ENCODE data around the gene PALS1.
"Not testable (repeated sequence)": the region's sequence is repeated elsewhere in the genome, so short reads cannot be mapped to it uniquely, and the experiment has no call there.

The PALS1 gene

DNA sequence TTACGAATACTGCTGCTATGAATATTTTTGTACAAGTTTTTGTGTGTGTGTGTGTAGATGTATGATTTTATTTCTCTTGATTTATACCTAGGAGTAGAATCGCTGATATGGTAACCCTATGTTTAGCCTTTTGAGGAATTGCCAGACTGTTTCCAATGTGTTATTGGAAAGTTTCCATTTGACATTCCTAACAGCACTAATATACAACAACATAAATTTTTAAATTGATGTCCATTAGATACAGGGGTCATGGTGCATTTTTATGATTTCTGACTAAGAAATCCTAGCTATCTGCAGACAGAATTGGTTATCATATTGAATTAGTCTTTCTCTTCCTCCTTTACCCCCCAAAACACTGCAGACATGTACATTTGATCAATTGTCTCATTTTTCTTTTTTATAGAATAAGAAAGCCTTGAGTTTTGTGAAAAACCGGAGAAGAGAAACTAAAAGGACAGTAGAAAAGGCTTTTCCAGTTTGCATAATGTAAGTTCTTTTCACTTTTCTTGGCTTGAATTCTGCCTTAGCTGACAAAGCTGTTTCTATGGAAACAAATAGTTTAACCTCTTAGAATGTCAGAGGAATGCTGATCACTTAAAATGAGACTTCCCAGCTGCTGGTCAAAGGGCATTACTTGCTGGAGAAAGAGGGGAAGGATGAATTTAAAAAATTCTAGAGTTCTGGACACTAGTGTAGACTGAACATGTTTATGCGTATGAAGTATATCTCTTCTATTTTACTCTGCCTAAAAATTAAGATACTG is 28.2 kb downstream of the PALS1 start:
- no peaks in the 10 kb centered on the region for H3F3A ChIP-seq (ENCODE audit: insufficient read depth)
- H3K27me3 ChIP-seq (ENCODE audit: low read length) = no peaks in the 10 kb centered on the region
- H3K27ac ChIP-seq (ENCODE audit: low read depth, low read length) = no peak overlapping the region
- no peaks in the 10 kb centered on the region for H3K9me3 ChIP-seq (ENCODE audit: insufficient read depth, low read length)
- TF ChIP-seq EZH2phosphoT487 (conservative IDR thresholded peaks at IDR 0.05; ENCODE audit: low read length) = no peak
- TF ChIP-seq, protein P1, sequence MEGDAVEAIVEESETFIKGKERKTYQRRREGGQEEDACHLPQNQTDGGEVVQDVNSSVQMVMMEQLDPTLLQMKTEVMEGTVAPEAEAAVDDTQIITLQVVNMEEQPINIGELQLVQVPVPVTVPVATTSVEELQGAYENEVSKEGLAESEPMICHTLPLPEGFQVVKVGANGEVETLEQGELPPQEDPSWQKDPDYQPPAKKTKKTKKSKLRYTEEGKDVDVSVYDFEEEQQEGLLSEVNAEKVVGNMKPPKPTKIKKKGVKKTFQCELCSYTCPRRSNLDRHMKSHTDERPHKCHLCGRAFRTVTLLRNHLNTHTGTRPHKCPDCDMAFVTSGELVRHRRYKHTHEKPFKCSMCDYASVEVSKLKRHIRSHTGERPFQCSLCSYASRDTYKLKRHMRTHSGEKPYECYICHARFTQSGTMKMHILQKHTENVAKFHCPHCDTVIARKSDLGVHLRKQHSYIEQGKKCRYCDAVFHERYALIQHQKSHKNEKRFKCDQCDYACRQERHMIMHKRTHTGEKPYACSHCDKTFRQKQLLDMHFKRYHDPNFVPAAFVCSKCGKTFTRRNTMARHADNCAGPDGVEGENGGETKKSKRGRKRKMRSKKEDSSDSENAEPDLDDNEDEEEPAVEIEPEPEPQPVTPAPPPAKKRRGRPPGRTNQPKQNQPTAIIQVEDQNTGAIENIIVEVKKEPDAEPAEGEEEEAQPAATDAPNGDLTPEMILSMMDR (IDR thresholded peaks at IDR 0.05; ENCODE audit: insufficient read depth, low read length, poor library complexity, severe bottlenecking) = no peak
- 0 out of 2 replicates have a peak, but pooled peaks cover 5% of the 10 kb centered on the region for H4K20me1 ChIP-seq (ENCODE audit: low read depth, low read length)
- no peak overlapping the region for H3K4me2 ChIP-seq (ENCODE audit: low read depth, low read length, poor library complexity, severe bottlenecking)
- H3K9me2 ChIP-seq (replicated peaks; ENCODE audit: insufficient read depth, low read length) = no peaks in the 10 kb centered on the region
- H2AFZ ChIP-seq (ENCODE audit: low read depth, low read length, severe bottlenecking) = no peak overlapping the region
- H3K79me2 ChIP-seq (ENCODE audit: insufficient read depth, low read length) = peaks cover 46% of the 10 kb centered on the region
- no peaks in the 10 kb centered on the region for H3K36me3 ChIP-seq (ENCODE audit: low read length)
- H3K9ac ChIP-seq (ENCODE audit: low read length) = no peak overlapping the region
- no peak overlapping the region for H3K4me3 ChIP-seq (ENCODE audit: insufficient read depth, low read length, poor library complexity, severe bottlenecking)

- no peak overlapping the region for H3K27ac ChIP-seq (ENCODE audit: low read depth, low read length)
These were observed 29.0 kb downstream of the PALS1 start for GRCh38 chr14:67270145-67270753.

DNA sequence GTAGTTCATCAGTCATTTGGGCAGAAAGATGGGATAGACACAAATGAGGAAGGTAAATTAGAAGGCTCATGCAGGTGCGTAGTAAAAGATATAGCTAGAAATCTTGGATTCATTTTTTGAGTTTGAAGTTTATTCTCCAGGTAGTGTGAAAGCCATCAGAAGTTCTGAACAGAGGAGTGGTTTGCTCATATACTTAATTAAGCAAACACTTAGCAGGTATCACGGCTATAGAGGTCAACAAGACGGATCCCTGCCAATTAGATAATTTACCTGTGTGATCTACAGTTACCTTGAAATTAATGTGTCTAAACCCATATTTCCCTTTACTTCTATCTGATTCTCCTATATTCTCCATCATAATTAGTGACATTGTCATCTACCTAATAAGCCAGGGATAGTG is 29.7 kb downstream of the PALS1 start:
- H2AFZ ChIP-seq (ENCODE audit: low read depth, low read length, severe bottlenecking) = no peak overlapping the region
- H3K27me3 ChIP-seq (ENCODE audit: low read length) = no peaks in the 10 kb centered on the region
- no peaks in the 10 kb centered on the region for H3K9me3 ChIP-seq (ENCODE audit: insufficient read depth, low read length)
- H4K20me1 ChIP-seq (ENCODE audit: low read depth, low read length) = 0 out of 2 replicates have a peak, but pooled peaks cover 5% of the 10 kb centered on the region
- no peaks in the 10 kb centered on the region for H3K9me2 ChIP-seq (replicated peaks; ENCODE audit: insufficient read depth, low read length)
- H3K79me2 ChIP-seq (ENCODE audit: insufficient read depth, low read length) = peaks cover 40% of the 10 kb centered on the region
- no peak overlapping the region for H3K27ac ChIP-seq (ENCODE audit: low read depth, low read length)
- no peaks in the 10 kb centered on the region for H3F3A ChIP-seq (ENCODE audit: insufficient read depth)
- H3K4me3 ChIP-seq (ENCODE audit: insufficient read depth, low read length, poor library complexity, severe bottlenecking) = no peak overlapping the region
- TF ChIP-seq EZH2phosphoT487 (conservative IDR thresholded peaks at IDR 0.05; ENCODE audit: low read length) = no peak
- TF ChIP-seq, protein P1 (IDR thresholded peaks at IDR 0.05; ENCODE audit: insufficient read depth, low read length, poor library complexity, severe bottlenecking) = no peak
- no peak overlapping the region for H3K4me2 ChIP-seq (ENCODE audit: low read depth, low read length, poor library complexity, severe bottlenecking)
- H3K9ac ChIP-seq (ENCODE audit: low read length) = no peak overlapping the region
- H3K36me3 ChIP-seq (ENCODE audit: low read length) = no peaks in the 10 kb centered on the region

More at GRCh38 chr14:67270145-67270753, 29.0 kb downstream of the PALS1 start:
- H3K9me3 ChIP-seq (ENCODE audit: insufficient read depth, low read length) = no peaks in the 10 kb centered on the region
- no peaks in the 10 kb centered on the region for H3K9me2 ChIP-seq (replicated peaks; ENCODE audit: insufficient read depth, low read length)
- no peaks in the 10 kb centered on the region for H3K27me3 ChIP-seq (ENCODE audit: low read length)
- H4K20me1 ChIP-seq (ENCODE audit: low read depth, low read length) = 0 out of 2 replicates have a peak, but pooled peaks cover 5% of the 10 kb centered on the region
- peaks cover 39% of the 10 kb centered on the region for H3K79me2 ChIP-seq (ENCODE audit: insufficient read depth, low read length)
- no peaks in the 10 kb centered on the region for H3F3A ChIP-seq (ENCODE audit: insufficient read depth)
- H3K9ac ChIP-seq (ENCODE audit: low read length) = no peak overlapping the region
- no peak overlapping the region for H3K4me3 ChIP-seq (ENCODE audit: insufficient read depth, low read length, poor library complexity, severe bottlenecking)
- TF ChIP-seq EZH2phosphoT487 (conservative IDR thresholded peaks at IDR 0.05; ENCODE audit: low read length) = no peak
- no peak overlapping the region for H2AFZ ChIP-seq (ENCODE audit: low read depth, low read length, severe bottlenecking)
- no peak overlapping the region for H3K4me2 ChIP-seq (ENCODE audit: low read depth, low read length, poor library complexity, severe bottlenecking)
- H3K36me3 ChIP-seq (ENCODE audit: low read length) = no peaks in the 10 kb centered on the region

DNA sequence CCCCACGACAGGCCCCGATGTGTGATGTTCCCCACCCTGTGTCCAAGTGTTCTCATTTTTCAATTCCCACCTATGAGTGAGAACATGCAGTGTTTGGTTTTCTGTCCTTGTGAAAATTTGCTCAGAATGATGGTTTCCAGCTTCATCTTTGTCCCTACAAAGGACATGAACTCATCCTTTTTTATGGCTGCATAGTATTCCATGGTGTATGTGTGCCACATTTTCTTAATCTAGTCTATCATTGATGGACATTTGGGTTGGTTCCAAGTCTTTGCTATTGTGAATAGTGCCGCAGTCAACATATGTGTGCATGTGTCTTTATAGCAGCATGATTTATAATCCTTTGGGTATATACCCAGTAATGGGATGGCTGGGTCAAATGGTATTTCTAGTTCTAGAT is 32.0 kb downstream of the PALS1 start:
- not testable (repeated sequence) for H3K4me3 ChIP-seq (ENCODE audit: insufficient read depth, low read length, poor library complexity, severe bottlenecking); H3K9ac ChIP-seq (ENCODE audit: low read length); H3K9me2 ChIP-seq (replicated peaks; ENCODE audit: insufficient read depth, low read length); H3F3A ChIP-seq (ENCODE audit: insufficient read depth); H2AFZ ChIP-seq (ENCODE audit: low read depth, low read length, severe bottlenecking); H3K4me2 ChIP-seq (ENCODE audit: low read depth, low read length, poor library complexity, severe bottlenecking); H3K27ac ChIP-seq (ENCODE audit: low read depth, low read length); H3K27me3 ChIP-seq (ENCODE audit: low read length); H3K36me3 ChIP-seq (ENCODE audit: low read length); H4K20me1 ChIP-seq (ENCODE audit: low read depth, low read length); H3K9me3 ChIP-seq (ENCODE audit: insufficient read depth, low read length)
- H3K79me2 ChIP-seq (ENCODE audit: insufficient read depth, low read length) = peaks cover 46% of the 10 kb centered on the region

Data from SU-DHL-6 (cell line).